Urothelium cell line (cell line): ENCODE results near the gene PTPRH.
"Not testable (repeated sequence)": the region's sequence is repeated elsewhere in the genome, so short reads cannot be mapped to it uniquely, and the experiment has no call there.

Experiments
- DNase-seq: peaks from one replicate; pipeline ENCODE4 v3.0.0; 2011; ENCODE audit warnings: low spot score, mixed read lengths
- FAIRE-seq: peaks from 2 replicates; lab custom pipeline; 2011; peaks lifted over from hg19 to GRCh38; lab: Jason Lieb, UNC

The PTPRH gene

DNA sequence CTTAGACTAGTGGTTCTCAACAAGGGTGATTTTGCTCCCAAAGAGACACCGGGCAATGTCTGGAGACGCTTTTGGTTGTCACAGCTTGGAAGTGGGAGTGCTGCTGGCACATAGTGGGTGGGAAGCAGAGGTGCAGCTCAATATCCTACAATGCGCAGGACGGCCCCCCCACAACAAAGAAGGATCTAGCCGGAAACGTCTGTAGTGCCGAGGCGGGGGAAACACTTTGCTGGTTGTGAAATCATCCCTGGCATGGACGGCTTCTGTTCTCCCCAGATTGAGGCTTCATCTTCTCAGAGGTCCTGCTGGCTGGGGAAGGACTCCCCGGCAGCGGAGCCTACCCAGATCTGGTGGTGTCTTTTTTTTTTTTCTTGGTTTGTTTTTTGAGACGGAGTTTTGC is 15.8 kb downstream of the PTPRH start:
- DNase-seq (no peak), FAIRE-seq (no peak)

DNA sequence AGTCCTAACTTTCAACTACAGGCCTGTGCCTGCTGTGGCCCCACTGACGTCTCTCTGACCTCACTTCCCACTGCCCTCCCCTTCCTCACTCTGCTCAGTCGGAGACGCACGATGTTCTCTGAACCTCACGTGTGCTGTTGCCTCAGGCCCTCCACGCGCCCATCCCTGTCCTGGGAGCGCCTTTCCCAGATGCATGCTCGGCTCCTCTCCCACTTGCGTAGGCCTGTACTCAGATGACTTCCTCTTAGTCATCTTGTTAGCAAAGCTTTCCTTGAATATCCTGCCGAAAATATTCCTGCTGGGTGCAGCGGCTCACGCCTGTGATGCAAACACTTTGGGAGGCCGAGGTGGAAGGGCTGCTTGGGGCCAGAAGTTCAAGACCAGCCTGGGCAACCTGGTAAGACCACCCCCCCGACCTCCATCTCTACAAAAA is 19.9 kb downstream of the PTPRH start:
- FAIRE-seq (peak; percentile 44), DNase-seq (peak; percentile 79)

DNA sequence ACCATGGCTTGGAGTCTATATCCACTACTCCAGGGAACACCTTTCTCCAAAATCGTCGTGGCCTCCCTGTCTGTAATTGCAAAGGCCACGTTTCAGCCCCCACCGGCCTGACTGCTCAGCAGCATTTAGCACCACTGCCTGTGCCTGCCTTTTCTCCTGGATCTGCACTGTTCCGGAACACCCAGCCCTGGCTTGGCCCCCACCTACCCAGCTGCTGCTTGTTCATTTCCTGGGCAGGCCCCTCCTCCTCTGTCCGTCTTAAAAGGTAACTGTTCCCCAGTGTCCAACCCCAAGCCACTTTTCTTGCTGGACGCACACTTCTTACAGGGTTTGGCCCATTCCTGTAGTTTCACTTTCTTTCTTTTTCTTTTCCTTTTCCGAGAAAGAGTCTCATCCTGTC is 20.7 kb downstream of the PTPRH start:
- no peak for FAIRE-seq

DNA sequence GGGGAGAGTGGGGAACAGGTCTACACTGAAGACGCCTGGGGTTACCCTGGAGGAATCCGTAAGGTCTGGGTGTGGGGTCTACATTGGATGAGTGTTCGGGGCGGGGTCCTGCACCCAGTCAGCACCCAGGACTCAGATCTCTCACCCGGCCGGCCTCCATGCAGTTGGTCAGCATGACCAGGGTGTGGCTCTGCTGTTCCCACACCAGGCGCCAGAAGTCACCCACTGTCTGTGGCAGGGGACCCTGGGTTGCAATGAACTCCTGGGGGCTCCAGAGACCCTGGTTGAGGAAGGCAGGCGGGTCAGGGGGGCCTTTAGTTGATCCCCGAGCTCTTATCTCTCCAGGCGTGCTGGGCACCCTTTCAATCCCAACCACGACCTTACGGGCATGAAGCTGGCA is 23.2 kb downstream of the PTPRH start:
- DNase-seq (no peak), FAIRE-seq (no peak)

More for the DNA sequence above, 20.7 kb downstream of the PTPRH start:
- DNase-seq = no peak

DNA sequence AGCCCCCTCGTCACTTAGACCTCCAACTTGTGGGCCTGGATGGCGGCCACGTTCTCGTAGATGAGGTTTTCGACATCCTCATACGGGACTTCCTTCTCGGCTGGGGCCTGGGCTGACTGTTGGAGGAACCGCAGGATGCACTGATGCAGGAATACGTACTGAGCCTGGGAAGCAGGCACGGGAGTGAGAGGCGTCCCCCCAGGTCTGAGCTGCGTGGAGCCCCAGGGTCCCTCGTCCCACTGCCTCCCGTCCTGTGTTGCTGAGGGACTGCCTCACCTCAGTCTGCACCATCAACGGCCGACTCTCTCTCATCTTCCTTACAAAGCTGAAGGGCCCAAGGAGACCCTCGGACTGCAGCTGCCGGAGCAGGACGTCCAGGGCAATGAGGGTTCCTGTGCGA is 27.6 kb downstream of the PTPRH start:
- no peak for DNase-seq
- no peak for FAIRE-seq

DNA sequence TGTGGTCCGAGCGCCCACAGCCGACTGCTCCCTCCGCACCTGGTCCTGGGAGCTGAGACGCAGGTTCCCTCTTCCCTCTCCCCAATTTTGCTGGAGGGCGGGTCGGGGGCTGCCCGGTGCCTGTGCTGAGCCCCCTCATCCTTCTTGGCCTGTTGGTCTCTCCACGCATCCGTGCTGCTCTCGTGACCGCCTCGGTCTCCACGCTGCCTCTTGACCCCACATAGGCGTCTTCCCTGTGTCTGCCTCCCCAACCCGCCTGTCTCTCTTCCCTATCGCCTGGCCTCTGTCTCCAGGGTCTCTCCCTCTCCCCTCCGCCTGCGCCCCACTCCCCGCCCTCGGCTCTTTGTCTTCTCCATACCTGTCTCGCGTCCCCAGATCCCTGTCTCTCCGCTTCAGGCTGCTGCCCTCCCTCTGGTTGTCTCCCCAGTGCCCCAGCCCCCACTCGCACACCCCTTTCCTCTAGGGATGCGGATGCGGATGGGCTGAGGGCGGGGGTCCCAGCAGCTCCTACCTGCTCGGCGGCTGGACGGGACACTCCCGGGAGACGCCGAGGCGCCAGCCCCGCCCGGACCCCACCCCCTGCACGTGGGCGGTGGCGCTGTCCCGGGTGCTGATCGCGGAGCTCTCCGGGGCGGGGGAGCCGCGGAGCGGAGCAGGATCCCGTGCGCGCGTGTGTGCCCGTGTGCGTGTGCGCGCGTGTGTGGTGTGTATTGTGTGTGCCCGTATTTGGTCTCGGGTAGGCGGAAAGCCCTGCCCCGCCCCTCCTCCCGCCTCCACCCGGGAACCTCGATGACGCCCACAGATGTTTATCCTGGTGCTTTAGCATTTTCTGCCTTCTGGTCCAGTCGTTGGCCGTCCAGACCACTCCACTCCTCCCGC is 29.5 kb downstream of the PTPRH start, which contains the start of gene SYT5:
Gene SYT5, minus strand, starts transcription at position 684 of the 879 bp plus-strand sequence. CDS start 1,248 bp downstream, outside the sequence.
- DNase-seq (peak; percentile 85), FAIRE-seq (no peak)

DNA sequence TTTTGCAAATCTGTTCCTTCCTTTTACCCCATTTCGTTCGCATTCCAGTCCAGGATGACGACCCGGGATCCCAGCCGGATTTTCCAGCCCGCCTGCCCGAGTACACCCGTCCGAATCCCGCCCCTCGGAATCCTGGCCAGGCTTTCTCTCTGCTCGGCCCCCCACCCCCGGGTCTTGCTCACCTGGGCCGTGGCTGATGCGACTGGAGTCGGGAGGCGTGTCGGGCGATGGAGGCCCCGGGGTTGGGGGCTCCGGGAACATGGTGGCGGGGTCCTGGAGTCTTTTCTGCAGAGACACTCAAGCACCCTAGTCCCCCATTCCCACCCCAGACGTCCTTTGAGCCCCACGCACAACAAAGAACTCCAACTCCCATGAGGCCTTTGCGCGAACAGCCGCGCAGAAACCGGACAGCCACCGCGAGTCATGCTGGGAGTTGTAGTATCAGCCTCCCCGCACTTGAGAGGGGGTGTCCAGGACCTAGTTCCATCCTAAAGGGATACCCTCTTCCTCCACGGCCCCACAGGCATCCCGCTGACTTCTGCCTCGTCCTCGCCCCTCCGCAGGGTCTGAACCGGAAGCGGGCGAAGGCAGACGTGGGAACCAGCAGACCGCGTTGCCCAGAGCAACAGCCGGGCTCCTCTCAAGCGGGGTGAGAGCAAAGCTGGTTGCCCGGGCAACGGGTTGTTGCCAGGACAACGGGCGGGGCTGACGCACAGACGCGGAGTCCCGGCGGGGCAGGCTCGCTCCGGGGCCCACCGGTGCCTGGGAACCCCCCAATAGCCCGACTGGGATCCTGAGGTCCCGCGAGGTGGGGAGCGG is 30.3 kb downstream of the PTPRH start:
- no peak for FAIRE-seq

DNA sequence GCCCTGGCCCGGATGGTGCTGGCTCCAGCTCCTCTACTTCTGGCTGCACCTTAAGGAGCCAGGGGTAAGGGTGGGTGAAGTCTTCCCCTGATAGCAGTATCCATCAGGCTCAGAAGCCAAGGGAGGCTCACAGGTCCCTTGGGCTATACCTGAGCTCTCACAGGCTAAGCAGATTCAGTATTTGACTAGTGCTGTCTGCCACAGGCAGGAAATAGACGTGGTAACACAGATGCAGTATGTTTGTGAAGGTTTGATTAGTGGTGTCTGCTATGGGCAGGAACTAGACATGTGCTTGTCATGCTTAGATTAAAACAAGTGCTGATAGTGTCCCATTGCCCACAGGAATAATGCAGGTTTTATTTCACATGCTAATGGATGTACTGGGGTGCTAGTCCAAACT is 33.2 kb downstream of the PTPRH start:
- no peak for DNase-seq
- no peak for FAIRE-seq

More for the DNA sequence above, 30.3 kb downstream of the PTPRH start:
- DNase-seq = peak; percentile 90

DNA sequence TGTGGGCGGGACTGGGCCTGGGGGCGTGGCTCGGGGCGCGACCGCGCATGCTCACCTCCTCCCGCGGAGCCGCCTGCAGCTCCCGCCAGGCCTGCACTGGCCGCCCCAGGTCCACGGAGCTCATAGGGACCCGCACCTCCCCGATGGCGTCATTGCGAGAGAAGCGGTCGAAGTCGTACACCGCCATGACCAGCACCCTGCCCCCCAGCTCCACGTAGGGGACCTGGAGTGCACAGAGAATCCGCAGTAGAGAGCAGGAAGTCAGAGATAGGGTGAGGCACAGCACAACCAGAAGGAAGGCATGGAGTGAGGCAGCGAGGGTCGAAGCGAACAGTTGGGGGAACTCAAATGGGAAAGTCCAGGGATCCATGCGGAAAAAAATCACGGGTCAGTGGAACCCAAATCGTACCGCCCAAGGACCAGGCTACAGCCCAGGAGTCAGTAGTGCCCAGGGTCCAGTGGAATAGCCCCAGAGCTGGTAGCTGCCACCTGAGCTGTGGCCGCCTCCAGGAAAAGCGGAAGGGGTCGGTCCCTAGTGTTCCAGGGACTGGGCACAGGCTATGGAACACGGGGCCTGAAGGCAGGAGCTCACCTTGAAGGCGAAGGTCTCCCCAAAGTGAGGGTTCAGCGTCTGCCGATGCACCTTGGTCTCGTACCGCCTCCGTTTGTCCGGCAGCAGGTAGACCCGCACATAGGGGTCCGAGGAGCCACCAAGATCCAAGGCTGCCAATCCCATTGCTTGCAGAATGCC is 34.0 kb downstream of the PTPRH start:
- FAIRE-seq (no peak), DNase-seq (no peak)

DNA sequence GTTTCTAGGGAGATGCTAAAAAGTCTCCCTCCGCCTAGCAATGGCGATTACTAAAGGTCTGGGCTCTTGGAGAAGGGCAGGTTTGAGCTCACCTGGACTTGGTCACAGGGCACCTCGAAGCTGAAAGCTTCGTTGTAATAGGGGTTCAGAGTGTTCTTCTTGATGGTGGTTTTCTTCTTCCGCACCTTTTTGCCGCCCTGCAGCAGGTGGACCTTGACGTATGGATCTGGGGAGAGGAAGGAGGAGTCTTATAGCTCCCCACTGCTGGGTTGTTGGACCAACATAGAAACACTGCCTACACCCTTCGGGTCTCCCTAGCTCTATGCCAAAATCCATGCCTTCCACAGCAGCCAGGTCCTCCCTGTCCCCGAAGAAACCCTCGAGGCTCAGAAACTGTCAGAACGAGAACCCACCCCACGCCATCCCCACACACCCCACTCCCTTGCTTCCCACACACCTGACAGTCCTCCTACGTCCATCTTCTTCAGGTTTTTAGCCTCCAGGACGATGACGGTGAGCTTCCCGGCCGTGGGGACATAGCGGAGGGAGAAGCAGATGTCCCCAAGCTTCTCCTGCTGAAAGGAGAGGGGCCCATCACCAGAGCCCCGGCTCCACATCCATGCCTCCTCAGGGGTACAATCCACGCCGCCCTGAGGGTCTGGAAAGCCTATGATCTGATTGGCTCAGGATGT is 34.7 kb downstream of the PTPRH start:
- DNase-seq (no peak), FAIRE-seq (no peak)

DNA sequence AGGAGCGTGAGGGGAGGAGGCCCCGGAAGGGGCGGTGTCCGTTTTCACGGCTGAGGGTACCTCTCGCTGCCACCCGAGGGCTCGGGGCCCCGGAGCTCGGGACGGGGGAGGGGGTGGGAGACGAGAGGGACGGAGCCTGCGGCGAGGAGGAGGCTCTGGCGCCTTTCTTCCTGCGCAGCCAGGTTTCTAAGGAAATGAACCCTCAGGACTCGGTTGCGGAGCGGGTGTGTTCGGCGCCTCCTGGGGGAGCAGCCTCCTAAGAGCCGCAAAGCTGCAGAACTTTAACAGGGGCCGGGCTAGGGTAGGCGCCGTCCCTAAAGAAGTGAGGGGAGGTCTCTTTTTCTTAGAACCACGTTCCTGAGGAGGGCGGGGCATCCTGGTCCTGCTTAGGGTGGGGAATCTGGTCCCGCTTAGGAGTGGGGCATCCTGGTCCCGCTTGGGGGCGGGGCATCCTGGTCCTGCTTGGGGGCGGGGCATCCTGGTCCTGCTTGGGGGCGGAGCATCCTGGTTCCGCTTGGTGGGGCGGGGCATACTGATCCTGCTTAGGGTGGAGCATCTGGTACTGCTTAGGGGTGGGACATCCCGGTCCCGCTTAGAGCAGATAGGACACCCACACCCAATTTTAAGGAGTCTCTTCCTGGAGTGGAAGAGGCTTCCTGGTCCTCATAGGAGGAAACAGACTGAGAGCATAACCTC is 35.4 kb downstream of the PTPRH start:
- DNase-seq = peak; percentile 90
- peak; percentile 75 for FAIRE-seq

DNA sequence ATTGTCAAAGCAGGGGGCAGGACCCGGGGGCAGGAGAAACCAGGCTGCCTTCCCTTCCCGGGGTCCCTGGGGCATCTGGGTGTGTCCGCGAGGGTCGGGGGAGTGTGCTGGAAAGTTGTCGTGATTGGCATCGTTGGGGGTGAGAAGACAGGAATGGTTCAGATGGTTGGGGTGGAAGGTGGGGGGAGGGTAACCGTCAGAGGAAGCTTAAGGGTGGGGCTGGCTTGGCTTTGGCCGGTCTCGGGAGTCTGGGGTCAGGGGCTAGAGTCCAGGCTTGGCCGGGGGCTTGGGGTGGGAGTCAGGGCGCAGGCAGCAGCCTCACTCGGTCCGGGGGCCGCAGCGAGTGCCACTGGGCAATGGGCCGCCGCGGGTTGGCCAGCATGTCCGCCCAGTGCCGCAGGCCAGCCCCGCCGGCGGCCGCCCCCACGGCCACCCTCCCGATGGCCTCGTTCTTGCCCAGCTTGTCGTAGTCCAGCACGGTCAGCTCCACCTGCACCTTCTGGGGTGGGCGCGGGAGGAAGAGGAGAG is 36.1 kb downstream of the PTPRH start:
- DNase-seq (no peak), FAIRE-seq (no peak)

DNA sequence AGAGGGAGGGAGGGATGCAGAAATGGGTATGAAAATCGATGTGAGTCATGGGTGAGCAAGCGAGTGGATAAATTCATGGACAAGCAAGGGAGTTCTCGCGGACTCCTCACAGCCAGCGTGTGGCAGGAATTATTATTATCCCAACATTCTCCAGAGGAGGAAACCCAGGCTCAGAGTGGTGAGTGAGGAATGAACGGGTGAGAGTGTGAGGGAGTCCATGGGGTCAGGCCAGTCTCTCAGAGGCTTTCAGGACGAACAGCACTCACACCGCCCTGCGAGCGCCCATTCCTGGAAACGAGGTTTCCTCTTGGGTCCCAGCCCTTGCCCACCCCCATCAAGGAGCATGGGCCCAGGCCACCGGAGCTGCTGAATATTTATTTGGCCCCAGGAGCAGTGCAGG is 36.6 kb downstream of the PTPRH start:
- no peak for DNase-seq
- FAIRE-seq = no peak

DNA sequence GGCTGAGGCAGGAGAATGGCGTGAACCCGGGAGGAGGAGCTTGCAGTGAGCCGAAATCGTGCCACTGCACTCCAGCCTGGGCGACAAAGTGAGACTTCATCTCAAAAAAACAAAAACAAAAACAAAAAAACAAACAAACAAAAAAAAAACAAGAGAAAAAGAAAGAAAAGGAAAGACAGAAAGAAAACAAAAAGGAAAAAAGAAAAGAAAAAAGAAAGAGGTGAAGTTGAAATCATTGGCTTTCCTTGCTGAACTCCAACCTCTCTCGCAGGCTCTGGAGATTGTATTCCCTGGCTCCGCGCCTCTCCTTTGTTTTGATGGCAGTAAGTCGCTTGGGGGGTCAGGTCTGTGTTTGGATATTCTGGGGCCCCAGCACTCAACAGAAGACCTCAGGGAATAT is 37.0 kb downstream of the PTPRH start:
- not testable (repeated sequence) for FAIRE-seq, DNase-seq

DNA sequence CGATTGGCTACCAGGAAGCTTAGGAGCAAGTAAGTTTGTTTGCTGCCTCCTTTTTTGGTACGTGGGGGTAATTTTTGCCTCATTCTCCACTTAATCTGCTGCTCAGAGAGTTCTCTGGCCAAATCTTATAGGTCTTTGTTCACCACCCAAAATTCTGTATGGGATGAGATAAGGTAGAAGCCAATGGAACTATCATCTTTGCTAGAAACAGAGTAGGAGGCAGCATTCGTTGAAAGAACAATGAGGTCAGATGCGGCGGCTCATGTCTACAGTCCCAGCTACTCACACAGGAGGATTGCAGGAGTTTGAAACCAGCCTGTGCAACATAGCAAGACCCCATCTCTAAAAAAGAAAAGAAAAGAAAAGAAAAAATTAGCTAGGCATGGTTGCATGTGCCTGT is 37.9 kb downstream of the PTPRH start:
- no peak for DNase-seq
- no peak for FAIRE-seq

DNA sequence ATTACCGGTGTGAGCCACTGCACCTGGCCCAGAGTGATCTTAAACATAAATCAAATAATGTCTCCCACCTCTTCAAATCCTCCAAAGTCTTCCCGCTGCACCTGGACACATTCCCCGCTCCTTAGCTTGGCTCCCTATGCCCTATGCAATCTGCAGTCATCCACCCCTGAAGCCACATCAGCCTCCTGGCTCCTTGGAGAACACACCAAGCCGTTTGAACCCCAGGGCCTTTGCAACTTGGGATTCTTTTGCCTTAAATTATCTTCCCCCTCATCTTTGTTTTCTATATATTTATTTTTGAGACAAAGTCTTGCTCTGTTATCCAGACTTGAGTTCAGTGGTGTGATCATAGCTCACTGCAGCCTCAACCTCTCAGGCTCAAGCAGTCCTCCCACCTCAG is 40.2 kb downstream of the PTPRH start:
- DNase-seq (no peak), FAIRE-seq (no peak)

DNA sequence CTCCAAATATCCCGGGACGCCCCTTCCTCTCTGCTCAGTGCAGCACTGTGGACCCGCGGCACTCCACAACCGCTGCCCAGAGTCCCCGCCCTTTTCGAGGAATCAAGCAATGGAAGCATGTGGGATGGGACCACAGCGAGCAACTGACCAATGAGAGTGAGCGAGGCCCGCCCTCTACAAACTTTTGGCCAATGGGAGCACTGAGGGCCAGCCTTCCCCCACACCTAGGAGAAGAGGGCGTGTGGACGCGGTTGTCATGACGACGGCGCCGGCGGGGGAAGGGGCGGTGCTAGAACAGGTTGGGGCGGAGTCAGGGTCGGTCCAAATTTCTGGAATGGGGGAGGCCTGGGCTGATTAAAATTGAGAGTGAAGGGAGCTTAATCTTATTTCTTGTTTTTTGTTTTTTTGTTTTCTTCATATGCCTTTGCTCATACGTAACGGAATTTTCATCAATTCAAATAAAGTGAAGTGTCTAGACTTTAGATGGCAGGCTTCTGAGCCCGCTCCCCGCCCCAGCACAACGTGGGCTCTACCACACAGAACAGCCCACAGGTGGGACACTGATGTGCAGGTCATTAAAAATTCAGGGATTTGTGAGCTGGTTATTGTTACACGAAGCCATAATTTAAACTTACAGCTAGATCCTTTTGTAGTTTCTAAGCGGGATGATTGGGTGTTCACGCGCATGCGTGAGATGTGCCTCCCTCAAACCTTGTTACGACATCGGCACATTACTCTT is 42.6 kb downstream of the PTPRH start, which contains the start of gene DNAAF3:
Gene DNAAF3, minus strand, starts transcription at position 84 of the 739 bp plus-strand sequence. CDS start 200 bp downstream, outside the sequence.
- FAIRE-seq (peak; percentile 63), DNase-seq (peak; percentile 99)

DNA sequence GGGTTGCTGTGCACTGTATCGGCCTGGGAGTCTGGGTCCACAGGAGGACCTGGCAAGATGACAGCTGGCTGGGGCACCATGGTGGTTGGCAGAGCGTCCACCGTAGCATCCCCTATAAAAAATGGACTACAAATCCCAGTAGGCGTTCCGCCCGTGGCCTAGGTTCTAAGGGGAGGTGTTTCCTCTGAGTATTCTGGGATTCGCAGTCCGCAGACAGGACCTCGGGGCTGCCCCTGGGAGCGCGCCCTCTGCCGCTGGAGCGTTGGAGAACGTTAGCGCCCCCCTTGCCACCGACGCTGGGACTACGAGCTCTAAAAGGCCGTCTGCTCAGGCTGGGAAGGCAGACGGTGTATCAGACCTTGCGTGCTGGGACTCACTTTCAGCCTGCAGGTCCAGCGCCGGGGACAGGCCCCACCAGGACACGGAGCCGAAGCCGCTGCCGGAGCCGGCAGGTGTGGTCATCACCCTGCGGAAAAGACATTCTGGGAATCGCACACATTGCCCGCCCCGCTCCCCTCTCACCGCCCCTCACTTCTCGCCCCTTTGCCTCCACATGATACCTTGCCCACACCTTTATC is 43.3 kb downstream of the PTPRH start:
- peak; percentile 86 for DNase-seq
- no peak for FAIRE-seq
